COLO829 (cell line): Measurements from ENCODE around the gene SLC22A4.

Source experiments
- DNase-seq: peaks from one replicate; pipeline ENCODE4 v3.0.0; 2012; ENCODE audit warnings: low spot score

The SLC22A4 gene

DNA sequence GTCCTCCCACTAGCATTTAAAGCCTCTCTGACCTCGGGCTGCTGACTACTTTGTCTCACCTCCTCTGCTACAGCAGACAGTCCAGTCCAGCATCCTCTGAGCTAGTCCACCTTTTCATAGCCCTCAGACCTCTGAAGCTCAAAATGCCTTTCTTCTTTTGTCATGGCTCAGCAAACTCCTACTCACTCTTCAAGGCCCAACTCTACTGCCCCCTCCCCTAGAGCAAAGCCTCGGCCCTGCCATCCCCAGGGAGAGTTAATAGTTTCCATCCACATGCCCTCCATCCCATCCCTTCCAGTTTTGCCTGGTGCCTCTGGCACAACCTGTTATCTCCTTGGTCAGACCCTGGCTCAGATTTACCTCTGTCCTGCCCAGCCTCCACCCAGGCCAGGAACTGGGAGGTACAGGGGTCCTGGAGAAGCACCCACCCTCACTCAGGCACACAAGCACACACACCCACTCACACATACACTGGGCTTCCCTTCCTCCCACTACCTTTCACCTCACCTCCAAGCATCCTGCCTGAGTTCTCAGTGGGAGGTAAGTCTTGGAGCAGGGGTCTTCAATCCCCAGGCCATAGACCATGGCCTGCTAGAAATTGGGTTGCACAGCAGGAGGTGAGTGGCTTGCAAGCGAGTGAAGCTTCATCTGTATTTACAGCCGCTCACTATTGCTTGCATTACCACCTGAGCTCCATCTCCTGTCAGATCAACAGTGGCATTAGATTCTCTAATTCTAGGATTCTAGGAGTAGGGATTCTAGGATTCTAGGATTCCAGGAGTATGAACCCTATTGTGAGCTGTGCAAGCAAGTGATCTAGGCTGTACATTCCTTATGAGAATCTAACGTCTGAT is 18.6 kb upstream of the SLC22A4 start:
- DNase-seq: no peak

DNA sequence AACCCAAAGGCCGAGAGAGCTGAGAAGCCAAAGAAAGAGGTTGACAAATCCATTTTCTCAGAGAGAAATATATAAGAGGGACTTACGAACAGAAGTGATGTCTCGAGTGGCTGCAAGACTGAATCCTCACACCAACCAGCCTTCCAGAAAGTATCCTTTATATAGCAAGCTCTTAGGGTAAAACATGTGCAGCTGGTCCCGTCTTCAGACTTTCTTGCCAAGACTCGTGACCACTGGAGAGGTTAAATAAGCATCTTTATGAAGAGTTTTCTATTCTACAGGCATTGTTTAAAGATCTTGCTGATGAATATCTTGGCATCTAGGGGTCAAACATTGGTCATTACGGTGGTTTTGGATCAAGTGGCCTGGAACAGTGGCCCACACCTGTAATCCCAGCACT is 16.9 kb upstream of the SLC22A4 start:
- no peak for DNase-seq

DNA sequence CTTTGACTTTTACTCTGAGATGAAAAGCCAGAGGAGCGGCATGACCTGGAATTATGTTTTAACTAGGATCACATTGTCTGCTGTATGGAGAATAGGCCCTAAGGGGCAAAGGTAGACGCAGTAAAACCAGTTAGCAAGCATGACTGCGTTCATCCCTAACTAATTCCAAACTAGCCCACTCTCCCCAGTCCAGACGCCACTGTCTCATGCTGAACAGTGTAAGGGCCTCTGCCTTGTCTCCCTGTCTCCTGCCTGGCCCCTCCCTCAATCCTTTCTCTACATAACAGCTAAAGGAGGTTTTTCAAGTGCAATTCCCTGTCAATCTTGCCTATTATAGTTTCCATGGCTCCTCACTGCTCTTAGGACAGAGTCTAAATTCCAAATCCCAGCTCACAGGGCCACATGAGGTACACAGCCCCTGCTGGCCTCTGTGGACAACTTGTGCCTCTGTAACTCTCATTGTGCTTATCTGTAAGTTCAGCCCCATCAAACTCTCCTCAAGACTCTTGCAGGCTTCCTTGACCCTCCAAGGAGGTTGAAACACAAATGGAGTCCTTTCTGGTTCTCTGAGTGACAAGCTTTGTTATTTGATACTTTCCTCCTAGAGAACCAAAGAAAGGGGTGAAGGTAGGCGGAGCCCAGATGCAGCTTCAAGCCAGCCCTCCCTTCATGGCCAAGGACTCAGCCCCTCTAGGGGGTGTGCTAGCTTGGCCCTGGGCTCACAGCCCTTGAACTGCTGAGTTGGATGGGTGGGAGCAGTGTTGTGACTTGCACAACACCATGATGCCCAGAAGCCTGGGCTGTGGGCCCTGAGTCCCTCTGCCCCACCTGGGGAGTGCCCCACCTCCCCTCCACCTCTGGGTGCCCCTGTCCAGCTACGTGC is 16.0 kb upstream of the SLC22A4 start:
- no peak for DNase-seq

- DNase-seq: no peak
These were observed 14.4 kb upstream of the SLC22A4 start for GRCh38 chr5:132279801-132280200.

- no peak for DNase-seq
These were observed 13.6 kb upstream of the SLC22A4 start for GRCh38 chr5:132280371-132281240.

- no peak for DNase-seq
These were observed 12.2 kb upstream of the SLC22A4 start for GRCh38 chr5:132281856-132282614.

DNA sequence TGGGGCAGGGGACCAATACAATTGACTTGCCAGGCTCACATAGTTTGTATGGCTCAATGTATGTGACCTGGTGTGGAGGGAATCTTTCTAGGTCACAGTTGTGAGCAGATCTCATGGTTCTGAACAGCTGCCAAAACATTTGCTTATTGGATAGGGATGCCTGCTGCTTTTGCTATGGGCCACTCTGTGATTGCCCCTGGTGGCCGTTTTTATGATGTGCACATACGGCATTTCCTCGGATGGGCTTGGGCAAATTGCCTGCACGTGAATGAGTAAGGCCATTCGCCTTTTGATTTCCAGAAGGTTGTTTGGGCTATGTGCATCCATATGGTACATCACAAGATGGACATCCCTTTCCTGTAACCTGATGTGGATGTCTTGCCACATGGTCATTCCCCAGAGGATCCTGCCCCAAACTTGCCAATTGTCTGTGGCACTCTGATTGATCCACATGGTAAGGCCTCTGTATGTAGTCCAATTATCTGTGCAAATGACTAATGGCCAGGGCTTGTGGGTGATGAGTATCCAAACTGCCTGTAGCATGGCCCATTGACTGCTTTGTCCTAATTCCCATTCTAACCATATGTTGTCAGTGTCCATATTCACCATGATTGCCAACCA is 10.7 kb upstream of the SLC22A4 start:
- DNase-seq: no peak

DNA sequence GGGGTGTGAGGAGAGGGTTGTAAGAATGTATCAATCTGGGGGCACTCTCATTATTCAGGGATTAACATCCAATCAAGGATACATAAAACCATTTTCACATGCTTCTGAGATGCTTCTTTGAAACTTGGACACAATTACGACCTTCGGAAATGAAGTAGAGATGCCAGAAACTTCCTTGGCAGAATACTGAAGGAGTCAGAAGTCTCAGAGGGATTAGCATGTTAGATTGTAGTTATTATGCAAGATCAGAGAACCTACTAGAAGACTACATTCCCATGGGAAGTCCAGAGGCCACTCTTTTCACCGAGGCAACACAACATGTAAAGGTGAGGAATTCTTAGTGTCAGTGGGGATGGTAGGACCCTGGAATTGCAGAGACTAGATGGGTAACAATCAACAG is 5.1 kb upstream of the SLC22A4 start:
- no peak for DNase-seq

- DNase-seq: no peak
These were observed 3.2 kb upstream of the SLC22A4 start for GRCh38 chr5:132291026-132291425.

DNA sequence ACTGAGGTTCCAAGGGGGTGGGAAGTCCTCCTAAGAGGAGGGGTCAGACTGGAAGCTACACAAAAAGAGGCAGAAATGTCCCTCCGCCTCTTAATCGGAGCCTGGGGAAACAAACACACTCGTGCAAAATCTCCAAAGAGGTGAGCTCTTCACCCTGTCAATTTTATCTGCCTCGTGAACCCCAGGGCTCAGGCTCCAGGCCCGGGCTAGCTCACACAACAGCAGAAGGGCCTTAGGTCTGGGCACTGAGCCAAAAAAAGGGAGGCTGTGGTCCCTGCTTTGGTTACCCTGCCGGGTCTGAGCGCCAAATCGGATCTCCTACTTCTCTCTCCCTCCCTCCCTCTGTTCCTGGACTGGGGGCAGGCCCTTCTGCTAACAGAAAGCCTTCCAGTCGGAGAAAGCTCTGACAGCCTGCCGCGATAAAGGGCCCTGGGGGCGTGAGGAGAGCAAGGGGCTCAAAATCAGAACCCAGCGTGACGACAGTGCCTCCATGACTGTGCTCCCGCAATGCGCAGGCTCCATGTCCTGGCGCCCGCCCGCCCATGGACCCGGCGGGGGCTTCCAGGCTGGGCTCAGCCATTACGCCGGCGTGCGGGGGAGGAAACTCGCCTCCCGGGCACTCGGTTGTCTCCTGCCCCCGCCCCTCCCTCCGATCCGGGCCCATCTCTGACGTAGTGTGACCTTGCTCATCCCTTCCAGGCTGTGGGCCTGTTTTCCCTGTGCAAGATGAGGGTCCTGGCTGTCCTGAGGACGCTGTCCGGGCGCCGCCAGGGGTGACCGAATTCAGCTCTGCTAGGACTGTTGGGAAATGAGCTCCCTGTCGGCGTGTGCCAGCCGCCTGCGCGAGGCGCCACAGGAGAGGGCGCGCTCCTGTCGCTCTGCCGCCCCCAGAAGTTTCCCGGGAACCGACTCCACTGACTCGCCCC is 865 bp upstream of the SLC22A4 start:
- DNase-seq: peak; percentile 65

DNA sequence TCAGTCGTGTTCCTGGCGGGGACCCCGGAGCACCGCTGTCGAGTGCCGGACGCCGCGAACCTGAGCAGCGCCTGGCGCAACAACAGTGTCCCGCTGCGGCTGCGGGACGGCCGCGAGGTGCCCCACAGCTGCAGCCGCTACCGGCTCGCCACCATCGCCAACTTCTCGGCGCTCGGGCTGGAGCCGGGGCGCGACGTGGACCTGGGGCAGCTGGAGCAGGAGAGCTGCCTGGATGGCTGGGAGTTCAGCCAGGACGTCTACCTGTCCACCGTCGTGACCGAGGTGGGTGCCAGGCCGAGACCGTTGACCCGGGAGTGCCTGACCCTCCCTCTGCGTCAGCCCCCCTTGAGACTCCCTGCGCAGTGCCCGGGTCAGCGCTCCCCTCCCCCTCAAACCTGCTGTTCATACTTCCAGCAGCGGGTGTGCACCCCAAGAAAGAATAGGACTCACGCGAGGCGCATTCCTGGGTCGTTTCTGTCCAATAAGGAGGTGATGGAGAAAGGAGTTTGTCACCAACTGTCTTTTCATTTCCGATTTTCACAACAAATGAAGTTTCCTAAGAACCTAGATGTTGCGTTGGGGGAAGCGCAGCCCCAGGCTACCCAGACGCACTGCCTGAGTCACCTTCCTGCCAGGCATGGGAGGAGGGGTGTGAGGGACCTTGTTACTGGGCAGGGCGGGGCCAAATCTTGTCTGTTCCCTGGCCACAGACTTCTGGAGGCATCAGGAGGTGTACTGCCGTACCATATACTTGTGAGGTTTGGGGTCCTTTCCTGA is 722 bp downstream of the SLC22A4 start:
- DNase-seq: no peak

- DNase-seq: no peak
These were observed 1.6 kb downstream of the SLC22A4 start for GRCh38 chr5:132295505-132296411.

- DNase-seq: no peak
These were observed 2.3 kb downstream of the SLC22A4 start for GRCh38 chr5:132296412-132297016.

DNA sequence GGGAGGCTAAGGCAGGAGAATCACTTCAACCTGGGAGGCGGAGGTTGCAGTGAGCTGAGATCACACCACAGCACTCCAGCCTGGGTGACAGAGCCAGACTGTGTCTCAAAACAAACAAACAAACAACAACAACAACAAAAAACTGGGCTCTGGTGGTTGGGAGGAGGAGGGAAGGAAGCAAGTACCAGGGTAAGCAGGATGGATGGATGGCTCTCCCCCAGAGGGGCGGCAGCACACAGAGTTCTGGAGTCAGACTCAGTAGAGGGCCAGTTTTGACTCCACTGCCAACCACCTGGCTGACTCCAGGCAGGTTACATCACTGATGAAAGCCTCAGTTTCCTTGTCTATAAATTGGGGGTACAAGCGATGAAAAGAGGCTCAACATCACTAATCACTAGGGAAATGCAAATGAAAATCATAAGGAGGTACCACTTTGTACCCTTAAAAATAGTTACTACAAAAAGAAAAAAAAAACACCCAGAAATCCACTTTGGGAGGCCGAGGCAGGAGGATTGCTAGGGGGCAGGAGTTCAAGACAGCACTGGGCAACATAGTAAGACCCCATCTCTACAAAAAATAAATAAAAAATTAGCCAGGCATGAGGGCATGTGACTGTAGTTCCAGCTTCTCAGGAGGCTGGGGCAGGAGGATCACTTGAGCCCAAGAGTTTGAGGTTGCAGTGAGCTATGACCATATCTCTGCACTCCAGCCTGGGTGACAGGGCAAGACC is 3.2 kb downstream of the SLC22A4 start:
- DNase-seq: no peak

DNA sequence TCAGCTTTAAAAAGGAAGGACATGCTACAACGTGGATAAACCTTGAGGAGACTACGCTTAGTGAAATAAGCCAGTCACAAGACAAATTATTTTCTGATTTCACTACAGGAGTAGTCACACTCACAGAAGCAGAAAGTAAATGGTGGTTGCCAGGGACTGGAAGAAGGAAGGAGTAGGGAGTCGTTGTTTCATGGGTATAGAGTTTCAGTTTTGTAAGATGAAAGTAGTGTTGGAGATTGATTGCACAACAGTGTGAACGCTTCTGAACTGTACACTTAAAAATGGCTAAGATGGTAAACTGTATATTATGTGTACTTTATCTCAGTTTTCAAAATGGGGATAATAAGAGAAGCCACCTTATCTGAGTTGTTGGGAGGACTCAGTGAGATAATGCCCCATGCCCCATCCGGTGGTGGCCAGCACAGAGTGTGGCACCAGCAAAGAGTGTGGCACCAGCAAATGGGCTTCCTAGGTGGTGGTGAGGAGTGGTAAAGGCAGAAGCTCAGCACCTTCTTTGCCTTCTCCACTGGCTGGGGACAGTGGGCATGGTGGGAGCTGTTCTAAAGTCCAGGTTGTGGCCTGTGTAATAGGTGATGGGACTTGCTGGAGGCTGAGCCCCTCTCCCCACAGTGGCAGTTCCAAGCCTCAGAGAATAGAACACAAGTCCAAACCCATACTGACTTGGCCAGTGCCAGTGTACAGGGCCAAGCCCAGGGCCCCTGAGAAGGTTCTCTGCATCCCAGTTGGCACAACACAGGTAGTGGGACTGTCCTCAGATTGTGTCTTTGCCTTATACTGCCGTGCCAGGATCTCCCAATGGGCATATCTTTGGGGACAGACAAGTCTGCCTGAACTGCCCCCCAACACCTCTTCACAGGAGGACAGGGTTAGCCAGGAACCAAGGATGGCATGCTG is 4.4 kb downstream of the SLC22A4 start:
- DNase-seq: no peak

DNA sequence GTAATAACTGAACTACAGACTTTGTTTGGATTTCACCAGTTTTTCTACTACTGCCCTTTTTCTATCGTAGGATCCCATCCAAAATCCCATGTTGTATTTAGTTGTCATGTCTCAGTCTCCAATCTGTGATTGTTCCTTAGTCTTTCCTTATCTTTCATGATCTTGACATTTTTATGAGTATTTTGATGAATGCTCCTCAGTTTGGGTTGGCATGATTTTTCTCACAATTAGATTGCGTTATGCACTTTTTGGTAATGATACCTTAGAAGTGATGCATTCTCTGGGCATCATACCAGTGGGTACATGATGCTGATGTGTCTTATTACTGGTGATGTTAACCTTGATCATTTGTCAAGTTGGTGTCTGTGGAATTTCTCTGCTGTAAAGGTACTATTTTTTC is 5.7 kb downstream of the SLC22A4 start:
- no peak for DNase-seq
